SK-N-SH (cell line): Measurements from ENCODE around the gene NSD1. TPM values are rescaled to one million over a fixed set of nuclear protein-coding genes. Genes with fewer than 3 reads are reported as not detected.

ENCODE experiments used
- CTCF ChIA-PET: fragments of 300-600, 350-600 bp; formaldehyde crosslinking; extraction: SDS; loops from one replicate; lab custom pipeline; 2021; lab: Yijun Ruan, JAX
- POLR2A ChIA-PET: fragments of 350-600 bp; sonication (Branson Sonifier 250); formaldehyde crosslinking; extraction: SDS; loops from one replicate; lab custom pipeline; 2020; ENCODE audit warnings: antibody characterized with exemption, inconsistent platforms; lab: Yijun Ruan, JAX
- DNase-seq: peaks from one replicate; pipeline ENCODE4 v3.0.0; 2012
- H2AFZ ChIP-seq: fragments of 200-600 bp; sonication (generic); 2 replicates; pipeline ENCODE4 v1.8.1; 2016; ENCODE audit warnings: antibody characterized with exemption, mild to moderate bottlenecking, low read depth
- H3F3A ChIP-seq: fragments of 200-600 bp; sonication (generic); replicated peaks from 2 replicates; pipeline ENCODE3; 2016; ENCODE audit warnings: antibody characterized with exemption, mild to moderate bottlenecking; ENCODE audit not compliant: insufficient read depth
- H3K27ac ChIP-seq, 2 experiments: fragments of 200-500 bp in 1 of 2; fragments of 200-600 bp in 1 of 2; sonication (Bioruptor generic) in 1 of 2; sonication (generic), shearing (Covaris generic) in 1 of 2; 2 replicates each; pipeline versions ENCODE4 v1.5.1 to v1.6.1; 2014 to 2016; ENCODE audit warnings: low read depth in 2 of 2, inconsistent platforms in 1 of 2, low read length in 1 of 2, mild to moderate bottlenecking in 1 of 2, mixed read lengths in 1 of 2
- H3K27me3 ChIP-seq: fragments of 200-600 bp; sonication (generic), shearing (Covaris generic); 2 replicates; pipeline ENCODE4 v1.6.1; 2016; ENCODE audit warnings: mixed run types; ENCODE audit not compliant: insufficient read depth
- H3K36me3 ChIP-seq, 2 experiments: fragments of 200-500 bp in 1 of 2; fragments of 200-600 bp in 1 of 2; sonication (Bioruptor generic) in 1 of 2; sonication (generic) in 1 of 2; replicated peaks in 1 of 2; 2 replicates each; pipeline versions ENCODE3 to v1.5.1; 2014 to 2016; ENCODE audit warnings: low read length in 1 of 2, mild to moderate bottlenecking in 1 of 2; ENCODE audit not compliant: insufficient read depth in 2 of 2, control insufficient read depth in 1 of 2
- H3K4me1 ChIP-seq, 2 experiments: fragments of 200-500 bp in 1 of 2; fragments of 200-600 bp in 1 of 2; sonication (Bioruptor generic) in 1 of 2; sonication (generic), shearing (Covaris generic) in 1 of 2; 2 replicates each; pipeline versions ENCODE4 v1.5.1 to v1.6.1; 2014 to 2016; ENCODE audit warnings: low read depth in 1 of 2, low read length in 1 of 2, mixed run types in 1 of 2; ENCODE audit not compliant: insufficient read depth in 2 of 2, control insufficient read depth in 1 of 2
- H3K4me2 ChIP-seq: fragments of 200-600 bp; sonication (generic), shearing (Covaris generic); 2 replicates; pipeline ENCODE4 v1.6.1; 2017; ENCODE audit warnings: mixed run types
- H3K4me3 ChIP-seq, 2 experiments: fragments of 200-500 bp in 1 of 2; fragments of 200-600 bp in 1 of 2; sonication (Bioruptor generic) in 1 of 2; sonication (generic), shearing (Covaris generic) in 1 of 2; 2 replicates each; pipeline versions ENCODE4 v1.5.1 to v1.8.1; 2014 to 2016; ENCODE audit warnings: low read depth in 2 of 2, inconsistent platforms in 1 of 2, low read length in 1 of 2, mild to moderate bottlenecking in 1 of 2, mixed read lengths in 1 of 2, moderate library complexity in 1 of 2
- H3K79me2 ChIP-seq: fragments of 200-600 bp; sonication (generic); 2 replicates; pipeline ENCODE4 v1.8.1; 2017; ENCODE audit warnings: mild to moderate bottlenecking; ENCODE audit not compliant: insufficient read depth
- H3K9ac ChIP-seq: fragments of 200-600 bp; sonication (generic); 2 replicates; pipeline ENCODE4 v1.6.1; 2017; ENCODE audit warnings: mixed run types
- H3K9me2 ChIP-seq: fragments of 200-600 bp; sonication (generic); 2 replicates; pipeline ENCODE4 v1.6.1; 2017; ENCODE audit warnings: mixed run types
- H3K9me3 ChIP-seq: fragments of 200-600 bp; sonication (generic); 2 replicates; pipeline ENCODE4 v1.6.1; 2017; ENCODE audit warnings: mixed run types, mild to moderate bottlenecking, moderate library complexity
- H4K20me1 ChIP-seq: fragments of 200-600 bp; sonication (generic); 2 replicates; pipeline ENCODE4 v1.6.1; 2017; ENCODE audit warnings: mild to moderate bottlenecking, mixed run types; ENCODE audit not compliant: insufficient read depth
- CHD2 ChIP-seq: fragments of 150-350 bp; IDR thresholded peaks from 2 replicates; pipeline ENCODE4 v1.6.1; 2018; ENCODE audit warnings: low read length; ENCODE audit not compliant: partially characterized antibody
- EP300 ChIP-seq, 2 experiments: IDR thresholded peaks; 2 replicates each; pipeline versions ENCODE4 v1.4.0 to v1.6.1; 2012; ENCODE audit warnings: borderline replicate concordance in 1 of 2, low read depth in 1 of 2, low read length in 1 of 2
- EZH2phosphoT487 ChIP-seq: fragments of 200-600 bp; sonication (generic); IDR thresholded peaks from 2 replicates; pipeline ENCODE4 v1.6.1; 2017; ENCODE audit warnings: low read depth, mixed run types, mild to moderate bottlenecking, antibody characterized with exemption, moderate library complexity, borderline replicate concordance
- FOSL2 ChIP-seq: IDR thresholded peaks from 2 replicates; pipeline ENCODE4 v1.4.0; 2012; ENCODE audit warnings: low read depth, mild to moderate bottlenecking, moderate library complexity, borderline replicate concordance
- GABPA ChIP-seq: IDR thresholded peaks from 2 replicates; pipeline ENCODE4 v1.4.0; 2012; ENCODE audit warnings: low read depth, mild to moderate bottlenecking
- GATA2 ChIP-seq: sonication (generic); formaldehyde crosslinking; IDR thresholded peaks from 2 replicates; pipeline ENCODE4 v1.5.0; 2020; ENCODE audit warnings: mild to moderate bottlenecking, missing genetic modification reagents
- MEF2A ChIP-seq: IDR thresholded peaks from 2 replicates; pipeline ENCODE4 v1.4.0; 2012; ENCODE audit warnings: low read depth, borderline replicate concordance
- NFIC ChIP-seq: IDR thresholded peaks from 2 replicates; pipeline ENCODE4 v1.4.0; 2012; ENCODE audit warnings: borderline replicate concordance
- RAD21 ChIP-seq: IDR thresholded peaks from 2 replicates; pipeline ENCODE4 v1.6.1; 2012; ENCODE audit warnings: mild to moderate bottlenecking, low read length
- RFX5 ChIP-seq: IDR thresholded peaks from 2 replicates; pipeline ENCODE4 v1.6.1; 2012; ENCODE audit warnings: mild to moderate bottlenecking, improper control_type of control experiment, low read length
- RXRA ChIP-seq: IDR thresholded peaks from 2 replicates; pipeline ENCODE4 v1.4.0; 2012; ENCODE audit warnings: low read depth, mild to moderate bottlenecking, borderline replicate concordance
- SIN3A ChIP-seq: IDR thresholded peaks from 2 replicates; pipeline ENCODE4 v1.6.1; 2012; ENCODE audit warnings: low read depth, mild to moderate bottlenecking, low read length, moderate library complexity, borderline replicate concordance
- TCF12 ChIP-seq: IDR thresholded peaks from 2 replicates; pipeline ENCODE4 v1.4.0; 2012
- YY1 ChIP-seq: IDR thresholded peaks from 2 replicates; pipeline ENCODE4 v1.4.0; 2012; ENCODE audit warnings: low read depth, mild to moderate bottlenecking
- WGBS: methylation state at CpG from one replicate; pipeline ENCODE4 v1.1.6; 2017; ENCODE audit warnings: low lambda C conversion rate; 5-methylcytosine and 5-hydroxymethylcytosine counted together
- polyA plus RNA-seq, 3 experiments: library from polyadenylated mRNA; depleted of rRNA; stranded (reverse); fragments of >200 nt; gene quantifications; 2 replicates each; pipeline ENCODE4 v1.2.3, GENCODE V29; 2012
- TF ChIP-seq, protein P1 (sequence below): IDR thresholded peaks from 2 replicates; pipeline ENCODE4 v1.6.1; 2012; ENCODE audit warnings: mild to moderate bottlenecking, low read depth, low read length, moderate library complexity
- TF ChIP-seq, protein P2 (sequence below): IDR thresholded peaks from 2 replicates; pipeline ENCODE4 v1.4.0; 2012; ENCODE audit warnings: low read depth, borderline replicate concordance
- TF ChIP-seq, protein P3 (sequence below): IDR thresholded peaks from 2 replicates; pipeline ENCODE4 v1.4.0; 2012; ENCODE audit warnings: low read depth
- TF ChIP-seq, protein P4 (sequence below): fragments of 150-350 bp; IDR thresholded peaks from 2 replicates; pipeline ENCODE4 v1.6.1; 2016; ENCODE audit warnings: mild to moderate bottlenecking, low read depth, low read length
- TF ChIP-seq, protein P5 (sequence below): fragments of 200-600 bp; sonication (generic); IDR thresholded peaks from 2 replicates; pipeline ENCODE4 v1.6.1; 2017; ENCODE audit warnings: antibody characterized with exemption, mild to moderate bottlenecking, moderate library complexity
- TF ChIP-seq, protein P6 (sequence below): fragments of 150-350 bp; IDR thresholded peaks from 2 replicates; pipeline ENCODE4 v1.6.1; 2017; ENCODE audit warnings: antibody characterized with exemption, low read length, low read depth, borderline replicate concordance

NSD1 gene
- polyA plus RNA-seq, 1 of the 3 experiments (the other 2 are of a cell fraction), result 6.7 TPM

DNA sequence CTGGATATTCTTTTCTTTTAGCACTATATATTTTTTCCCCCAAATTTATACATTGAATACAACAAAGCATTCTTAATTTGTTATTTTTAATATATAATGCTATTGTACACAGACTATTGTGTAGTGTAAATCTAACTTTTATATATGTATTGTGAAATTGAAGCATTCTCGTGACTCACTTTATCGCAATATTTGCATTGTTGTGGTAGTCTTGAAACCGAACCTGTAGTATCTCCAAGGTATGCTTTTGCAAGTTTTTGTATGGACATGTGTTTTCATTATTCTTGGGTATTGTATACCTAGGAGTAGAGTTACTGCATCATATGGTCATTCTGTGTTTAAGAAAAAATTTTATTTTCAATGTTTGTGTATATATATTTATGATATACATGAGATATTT lies 49.6 kb downstream of the NSD1 start:
- no peaks in the 10 kb centered on the region for H3K4me1 ChIP-seq
- DNase-seq, result no peak
- H3K27ac ChIP-seq, result no peak overlapping the region
- POLR2A ChIA-PET, result no interaction called here
- H3K36me3 ChIP-seq, result peaks cover 5 to 9% of the 10 kb centered on the region in 2 experiments
- H3K9ac ChIP-seq, result no peak overlapping the region
- CTCF ChIA-PET, result no interaction called here
- H3F3A ChIP-seq, result peaks cover 18% of the 10 kb centered on the region
- TF ChIP-seq RFX5 (no peak), RXRA (no peak), TCF12 (no peak), GATA2 (CRISPR knock-in tag) (no peak), EP300 (IDR thresholded peaks at IDR 0.05; ENCODE audit: borderline replicate concordance in 1 of 2, low read depth in 1 of 2, low read length in 1 of 2) (no peak), SIN3A (no peak)
- TF ChIP-seq, protein P1, sequence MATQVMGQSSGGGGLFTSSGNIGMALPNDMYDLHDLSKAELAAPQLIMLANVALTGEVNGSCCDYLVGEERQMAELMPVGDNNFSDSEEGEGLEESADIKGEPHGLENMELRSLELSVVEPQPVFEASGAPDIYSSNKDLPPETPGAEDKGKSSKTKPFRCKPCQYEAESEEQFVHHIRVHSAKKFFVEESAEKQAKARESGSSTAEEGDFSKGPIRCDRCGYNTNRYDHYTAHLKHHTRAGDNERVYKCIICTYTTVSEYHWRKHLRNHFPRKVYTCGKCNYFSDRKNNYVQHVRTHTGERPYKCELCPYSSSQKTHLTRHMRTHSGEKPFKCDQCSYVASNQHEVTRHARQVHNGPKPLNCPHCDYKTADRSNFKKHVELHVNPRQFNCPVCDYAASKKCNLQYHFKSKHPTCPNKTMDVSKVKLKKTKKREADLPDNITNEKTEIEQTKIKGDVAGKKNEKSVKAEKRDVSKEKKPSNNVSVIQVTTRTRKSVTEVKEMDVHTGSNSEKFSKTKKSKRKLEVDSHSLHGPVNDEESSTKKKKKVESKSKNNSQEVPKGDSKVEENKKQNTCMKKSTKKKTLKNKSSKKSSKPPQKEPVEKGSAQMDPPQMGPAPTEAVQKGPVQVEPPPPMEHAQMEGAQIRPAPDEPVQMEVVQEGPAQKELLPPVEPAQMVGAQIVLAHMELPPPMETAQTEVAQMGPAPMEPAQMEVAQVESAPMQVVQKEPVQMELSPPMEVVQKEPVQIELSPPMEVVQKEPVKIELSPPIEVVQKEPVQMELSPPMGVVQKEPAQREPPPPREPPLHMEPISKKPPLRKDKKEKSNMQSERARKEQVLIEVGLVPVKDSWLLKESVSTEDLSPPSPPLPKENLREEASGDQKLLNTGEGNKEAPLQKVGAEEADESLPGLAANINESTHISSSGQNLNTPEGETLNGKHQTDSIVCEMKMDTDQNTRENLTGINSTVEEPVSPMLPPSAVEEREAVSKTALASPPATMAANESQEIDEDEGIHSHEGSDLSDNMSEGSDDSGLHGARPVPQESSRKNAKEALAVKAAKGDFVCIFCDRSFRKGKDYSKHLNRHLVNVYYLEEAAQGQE, result no peak
- TF ChIP-seq, protein P2, sequence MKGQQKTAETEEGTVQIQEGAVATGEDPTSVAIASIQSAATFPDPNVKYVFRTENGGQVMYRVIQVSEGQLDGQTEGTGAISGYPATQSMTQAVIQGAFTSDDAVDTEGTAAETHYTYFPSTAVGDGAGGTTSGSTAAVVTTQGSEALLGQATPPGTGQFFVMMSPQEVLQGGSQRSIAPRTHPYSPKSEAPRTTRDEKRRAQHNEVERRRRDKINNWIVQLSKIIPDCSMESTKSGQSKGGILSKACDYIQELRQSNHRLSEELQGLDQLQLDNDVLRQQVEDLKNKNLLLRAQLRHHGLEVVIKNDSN, result no peak
- peaks cover 18% of the 10 kb centered on the region for H4K20me1 ChIP-seq
- H2AFZ ChIP-seq, result no peak overlapping the region
- no peaks in the 10 kb centered on the region for H3K9me2 ChIP-seq
- H3K4me2 ChIP-seq, result no peak overlapping the region
- WGBS, result 90% methylated on average over 3 of the region's 3 CpGs
- H3K79me2 ChIP-seq, result peaks cover 88% of the 10 kb centered on the region
- no peaks in the 10 kb centered on the region for H3K27me3 ChIP-seq
- H3K4me3 ChIP-seq, result no peak overlapping the region
- no peaks in the 10 kb centered on the region for H3K9me3 ChIP-seq

DNA sequence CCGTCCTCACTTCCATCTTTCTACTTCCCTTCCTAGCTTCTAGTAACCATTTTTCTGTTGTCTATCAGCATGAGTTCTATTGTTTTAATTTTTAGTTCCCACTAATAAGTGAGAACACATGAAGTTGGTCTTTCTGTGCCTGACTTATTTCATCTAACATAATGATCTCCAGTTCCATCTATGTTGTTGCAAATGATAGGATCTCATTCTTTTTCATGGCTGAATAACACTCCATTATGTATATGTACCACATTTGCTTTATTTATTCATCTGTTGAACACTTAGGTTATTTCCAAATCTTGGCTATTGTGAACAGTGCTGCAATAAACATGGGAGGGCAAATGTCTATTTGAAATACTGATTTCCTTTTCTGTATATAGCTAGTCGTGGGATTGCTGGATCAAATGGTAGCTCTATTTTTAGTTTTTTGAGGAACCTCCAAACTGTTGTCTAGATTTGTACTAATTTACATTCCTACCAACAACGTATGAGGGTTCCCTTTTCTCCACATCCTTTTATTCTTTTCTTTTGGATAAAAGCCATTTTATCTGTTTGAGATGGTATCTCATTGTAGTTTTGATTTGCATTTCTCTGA lies 50.3 kb downstream of the NSD1 start:
- H3K79me2 ChIP-seq, result peaks cover 88% of the 10 kb centered on the region
- peaks cover 18% of the 10 kb centered on the region for H4K20me1 ChIP-seq
- no peak overlapping the region for H3K27ac ChIP-seq
- no peaks in the 10 kb centered on the region; a peak in 1 of 4 replicates for H3K4me1 ChIP-seq
- no peaks in the 10 kb centered on the region for H3K9me3 ChIP-seq
- H2AFZ ChIP-seq, result no peak overlapping the region
- CTCF ChIA-PET, result no interaction called here
- peaks cover 5 to 10% of the 10 kb centered on the region in 2 experiments for H3K36me3 ChIP-seq
- no peak overlapping the region for H3K4me3 ChIP-seq
- WGBS, result 79% methylated on average over 3 of the region's 3 CpGs
- H3F3A ChIP-seq, result peaks cover 18% of the 10 kb centered on the region
- no peaks in the 10 kb centered on the region for H3K27me3 ChIP-seq
- POLR2A ChIA-PET, result no interaction called here
- no peaks in the 10 kb centered on the region for H3K9me2 ChIP-seq
- no peak overlapping the region for H3K9ac ChIP-seq
- H3K4me2 ChIP-seq, result no peak overlapping the region
- DNase-seq, result no peak
- TF ChIP-seq, protein P3, sequence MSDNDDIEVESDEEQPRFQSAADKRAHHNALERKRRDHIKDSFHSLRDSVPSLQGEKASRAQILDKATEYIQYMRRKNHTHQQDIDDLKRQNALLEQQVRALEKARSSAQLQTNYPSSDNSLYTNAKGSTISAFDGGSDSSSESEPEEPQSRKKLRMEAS, result no peak
- TF ChIP-seq, protein P4, sequence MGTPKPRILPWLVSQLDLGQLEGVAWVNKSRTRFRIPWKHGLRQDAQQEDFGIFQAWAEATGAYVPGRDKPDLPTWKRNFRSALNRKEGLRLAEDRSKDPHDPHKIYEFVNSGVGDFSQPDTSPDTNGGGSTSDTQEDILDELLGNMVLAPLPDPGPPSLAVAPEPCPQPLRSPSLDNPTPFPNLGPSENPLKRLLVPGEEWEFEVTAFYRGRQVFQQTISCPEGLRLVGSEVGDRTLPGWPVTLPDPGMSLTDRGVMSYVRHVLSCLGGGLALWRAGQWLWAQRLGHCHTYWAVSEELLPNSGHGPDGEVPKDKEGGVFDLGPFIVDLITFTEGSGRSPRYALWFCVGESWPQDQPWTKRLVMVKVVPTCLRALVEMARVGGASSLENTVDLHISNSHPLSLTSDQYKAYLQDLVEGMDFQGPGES, result no peak
- TF ChIP-seq MEF2A (no peak), NFIC (no peak), CHD2 (no peak), RAD21 (no peak), GABPA (no peak), EZH2phosphoT487 (no peak), FOSL2 (no peak), YY1 (no peak)
- TF ChIP-seq, protein P5, sequence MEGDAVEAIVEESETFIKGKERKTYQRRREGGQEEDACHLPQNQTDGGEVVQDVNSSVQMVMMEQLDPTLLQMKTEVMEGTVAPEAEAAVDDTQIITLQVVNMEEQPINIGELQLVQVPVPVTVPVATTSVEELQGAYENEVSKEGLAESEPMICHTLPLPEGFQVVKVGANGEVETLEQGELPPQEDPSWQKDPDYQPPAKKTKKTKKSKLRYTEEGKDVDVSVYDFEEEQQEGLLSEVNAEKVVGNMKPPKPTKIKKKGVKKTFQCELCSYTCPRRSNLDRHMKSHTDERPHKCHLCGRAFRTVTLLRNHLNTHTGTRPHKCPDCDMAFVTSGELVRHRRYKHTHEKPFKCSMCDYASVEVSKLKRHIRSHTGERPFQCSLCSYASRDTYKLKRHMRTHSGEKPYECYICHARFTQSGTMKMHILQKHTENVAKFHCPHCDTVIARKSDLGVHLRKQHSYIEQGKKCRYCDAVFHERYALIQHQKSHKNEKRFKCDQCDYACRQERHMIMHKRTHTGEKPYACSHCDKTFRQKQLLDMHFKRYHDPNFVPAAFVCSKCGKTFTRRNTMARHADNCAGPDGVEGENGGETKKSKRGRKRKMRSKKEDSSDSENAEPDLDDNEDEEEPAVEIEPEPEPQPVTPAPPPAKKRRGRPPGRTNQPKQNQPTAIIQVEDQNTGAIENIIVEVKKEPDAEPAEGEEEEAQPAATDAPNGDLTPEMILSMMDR, result no peak
- TF ChIP-seq, protein P6, sequence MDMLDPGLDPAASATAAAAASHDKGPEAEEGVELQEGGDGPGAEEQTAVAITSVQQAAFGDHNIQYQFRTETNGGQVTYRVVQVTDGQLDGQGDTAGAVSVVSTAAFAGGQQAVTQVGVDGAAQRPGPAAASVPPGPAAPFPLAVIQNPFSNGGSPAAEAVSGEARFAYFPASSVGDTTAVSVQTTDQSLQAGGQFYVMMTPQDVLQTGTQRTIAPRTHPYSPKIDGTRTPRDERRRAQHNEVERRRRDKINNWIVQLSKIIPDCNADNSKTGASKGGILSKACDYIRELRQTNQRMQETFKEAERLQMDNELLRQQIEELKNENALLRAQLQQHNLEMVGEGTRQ, result no peak
